A549 (cell line): Measurements from ENCODE around the gene DSTN. TPM values are rescaled to one million over a fixed set of nuclear protein-coding genes. Genes with fewer than 3 reads are reported as not detected.

ENCODE experiments used
- ATAC-seq, 2 experiments: fragments of 200-7000 bp in 1 of 2; fragments of >200 bp in 1 of 2; cut with Nextera tagmentation in 1 of 2; cut with Tn5 transposase in 1 of 2; 3 replicates each; pipeline versions ENCODE4 v1.8.0 to v1.9.1; 2018 to 2020; ENCODE audit warnings: mild to moderate bottlenecking in 1 of 2, moderate library complexity in 1 of 2
- CTCF ChIA-PET: fragments of 300-600 bp; sonication (Branson Sonifier 250); formaldehyde crosslinking; extraction: SDS; loops from one replicate; lab custom pipeline; 2021; ENCODE audit warnings: antibody characterized with exemption, inconsistent platforms; lab: Yijun Ruan, JAX
- POLR2A ChIA-PET: fragments of 350-600 bp; formaldehyde crosslinking; extraction: SDS; loops from one replicate; lab custom pipeline; 2021; ENCODE audit warnings: antibody characterized with exemption, inconsistent platforms; lab: Yijun Ruan, JAX
- DNase-seq, 2 experiments: peaks; one replicate each; pipeline versions ENCODE4 v3.0.0 to v3.0.0-alpha.2; 2011 to 2016; ENCODE audit warnings: low read depth in 1 of 2, low spot score in 1 of 2
- FAIRE-seq: peaks from 2 replicates; lab custom pipeline; 2011; peaks lifted over from hg19 to GRCh38; lab: Jason Lieb, UNC
- H3K27ac ChIP-seq, 2 experiments: fragments of >200 bp; sonication (Bioruptor Twin); formaldehyde crosslinking; 3 replicates each; pipeline ENCODE4 v1.5.1; 2016 to 2017
- H3K4me1 ChIP-seq: fragments of >200 bp; sonication (Bioruptor Twin); formaldehyde crosslinking; 3 replicates; pipeline ENCODE4 v1.6.1; 2016
- H3K4me2 ChIP-seq: fragments of >200 bp; sonication (Bioruptor Twin); formaldehyde crosslinking; 3 replicates; pipeline ENCODE4 v1.6.1; 2016
- H3K4me3 ChIP-seq: fragments of >200 bp; sonication (Bioruptor Twin); formaldehyde crosslinking; 3 replicates; pipeline ENCODE4 v1.5.1; 2016
- H3K9me3 ChIP-seq: fragments of >200 bp; sonication (Bioruptor Twin); formaldehyde crosslinking; 3 replicates; pipeline ENCODE4 v1.6.1; 2016
- BHLHE40 ChIP-seq: IDR thresholded peaks from 2 replicates; pipeline ENCODE4 v1.6.1; 2012; ENCODE audit warnings: low read depth, low read length, inconsistent platforms
- CHD4 ChIP-seq: fragments of 200-600 bp; sonication (generic); IDR thresholded peaks from 2 replicates; pipeline ENCODE4 v1.6.1; 2016; ENCODE audit warnings: antibody characterized with exemption, mild to moderate bottlenecking, borderline replicate concordance
- FOSB ChIP-seq: fragments of 250-450 bp; sonication (Bioruptor Pico); IDR thresholded peaks from 2 replicates; pipeline ENCODE4 v1.5.0; 2020; ENCODE audit warnings: mild to moderate bottlenecking, moderate library complexity
- FOSL2 ChIP-seq, 2 experiments: fragments of 450-650 bp in 1 of 2; fragments of >200 bp in 1 of 2; sonication (Bioruptor Twin) in 1 of 2; formaldehyde crosslinking; IDR thresholded peaks; 2 replicates each; pipeline versions ENCODE4 v1.5.0 to v1.6.1; 2016 to 2020; ENCODE audit warnings: mild to moderate bottlenecking in 1 of 2, moderate library complexity in 1 of 2
- FOXS1 ChIP-seq: fragments of 250-450 bp; sonication (Bioruptor Pico); IDR thresholded peaks from 2 replicates; pipeline ENCODE4 v1.5.0; 2020; ENCODE audit warnings: mild to moderate bottlenecking, moderate library complexity
- HEYL ChIP-seq: fragments of 250-450 bp; sonication (Bioruptor Pico); IDR thresholded peaks from 2 replicates; pipeline ENCODE4 v1.8.0; 2021; ENCODE audit warnings: mild to moderate bottlenecking, moderate library complexity
- HOXA7 ChIP-seq: fragments of 250-450 bp; sonication (Bioruptor Pico); IDR thresholded peaks from 2 replicates; pipeline ENCODE4 v1.5.0; 2020; ENCODE audit warnings: mild to moderate bottlenecking, moderate library complexity
- HOXB13 ChIP-seq: fragments of 250-450 bp; sonication (Bioruptor Pico); IDR thresholded peaks from 2 replicates; pipeline ENCODE4 v1.5.0; 2020; ENCODE audit warnings: low read depth, mild to moderate bottlenecking, moderate library complexity
- HOXB5 ChIP-seq: fragments of 250-450 bp; sonication (Bioruptor Pico); IDR thresholded peaks from 2 replicates; pipeline ENCODE4 v1.5.0; 2020; ENCODE audit warnings: mild to moderate bottlenecking, moderate library complexity
- JUNB ChIP-seq: fragments of >200 bp; sonication (Bioruptor Twin); formaldehyde crosslinking; IDR thresholded peaks from 2 replicates; pipeline ENCODE4 v1.6.1; 2016
- KDM1A ChIP-seq: fragments of 200-600 bp; sonication (generic); IDR thresholded peaks from 2 replicates; pipeline ENCODE4 v1.6.1; 2016; ENCODE audit warnings: low read depth, mild to moderate bottlenecking
- KDM5A ChIP-seq: fragments of 200-600 bp; sonication (generic); IDR thresholded peaks from 2 replicates; pipeline ENCODE4 v1.6.1; 2016; ENCODE audit warnings: antibody characterized with exemption, mild to moderate bottlenecking
- MAFK ChIP-seq: fragments of 450-650 bp; IDR thresholded peaks from 2 replicates; pipeline ENCODE4 v1.6.1; 2014; ENCODE audit not compliant: partially characterized antibody
- MAZ ChIP-seq: fragments of 150-350 bp; IDR thresholded peaks from 2 replicates; pipeline ENCODE4 v1.6.1; 2014; ENCODE audit warnings: antibody characterized with exemption, low read depth, low read length, borderline replicate concordance
- NFE2L2 ChIP-seq: fragments of 150-350 bp; conservative IDR thresholded peaks from 2 replicates; pipeline ENCODE4 v1.6.1; 2014; ENCODE audit warnings: low read length
- PHF8 ChIP-seq: fragments of 200-600 bp; sonication (generic); IDR thresholded peaks from 2 replicates; pipeline ENCODE4 v1.6.1; 2016; ENCODE audit warnings: low read depth, mild to moderate bottlenecking, antibody characterized with exemption, moderate library complexity, borderline replicate concordance
- POLR2A ChIP-seq: IDR thresholded peaks from 2 replicates; pipeline ENCODE4 v1.6.1; 2012; ENCODE audit warnings: mild to moderate bottlenecking, low read length
- POLR2AphosphoS2 ChIP-seq: conservative IDR thresholded peaks from 2 replicates; pipeline ENCODE4 v1.6.1; 2012; ENCODE audit warnings: low read length, improper control_type of control experiment, inconsistent platforms
- RAD21 ChIP-seq, 2 experiments: fragments of >200 bp in 1 of 2; sonication (Bioruptor Twin) in 1 of 2; formaldehyde crosslinking in 1 of 2; IDR thresholded peaks in 1 of 2; conservative IDR thresholded peaks in 1 of 2; 2 replicates in 1 of 2; 3 replicates in 1 of 2; pipeline ENCODE4 v1.6.1; 2012 to 2018; ENCODE audit warnings: inconsistent platforms in 1 of 2
- RARB ChIP-seq: fragments of 250-450 bp; sonication (Bioruptor Pico); IDR thresholded peaks from 2 replicates; pipeline ENCODE4 v1.8.0; 2021; ENCODE audit warnings: mild to moderate bottlenecking, moderate library complexity
- REST ChIP-seq: fragments of 200-600 bp; sonication (generic); IDR thresholded peaks from 2 replicates; pipeline ENCODE4 v1.6.1; 2016; ENCODE audit warnings: antibody characterized with exemption, mild to moderate bottlenecking, moderate library complexity
- RNF2 ChIP-seq: fragments of 200-600 bp; sonication (generic); IDR thresholded peaks from 2 replicates; pipeline ENCODE4 v1.6.1; 2016; ENCODE audit warnings: low read depth, mild to moderate bottlenecking, antibody characterized with exemption, moderate library complexity, borderline replicate concordance
- USF2 ChIP-seq: fragments of 450-650 bp; IDR thresholded peaks from 2 replicates; pipeline ENCODE4 v1.6.1; 2014; ENCODE audit warnings: antibody characterized with exemption
- ZNF302 ChIP-seq: fragments of 250-450 bp; sonication (Bioruptor Pico); IDR thresholded peaks from 2 replicates; pipeline ENCODE4 v1.9.0; 2021; ENCODE audit warnings: inconsistent platforms, mild to moderate bottlenecking, moderate library complexity
- WGBS: methylation state at CpG from one replicate; pipeline ENCODE4 v1.1.6; 2017; ENCODE audit errors: missing lambda C conversion rate; 5-methylcytosine and 5-hydroxymethylcytosine counted together
- polyA plus RNA-seq, 4 experiments: library from polyadenylated mRNA; depleted of rRNA in 3 of 4; stranded (reverse); fragments of >200 nt; fragmentation: RNase III in 1 of 4; extraction: RNeasy Plus Mini Kit Qiagen cat#74134 plus additional on column Dnase treatment in 1 of 4; gene quantifications; 2 replicates in 3 of 4; 3 replicates in 1 of 4; pipeline ENCODE4 v1.2.3, GENCODE V29; 2011 to 2017
- TF ChIP-seq, protein P1 (sequence below): fragments of >200 bp; sonication (Bioruptor Twin); formaldehyde crosslinking; IDR thresholded peaks from 2 replicates; pipeline ENCODE4 v1.6.1; 2016
- TF ChIP-seq, protein P2 (sequence below): IDR thresholded peaks from 2 replicates; pipeline ENCODE4 v1.6.1; 2012

DSTN gene
- polyA plus RNA-seq, 2 of the 4 experiments (the other 2 are of a cell fraction), result 544 to 1,131 TPM

- H3K4me2 ChIP-seq, result peak overlapping the region; percentile 69
- peak; percentile 69 to 71 for DNase-seq
These were observed 31.2 kb upstream of the DSTN start for GRCh38 chr20:17538517-17539170.

GRCh38 chr20:17541596-17541995 lies 28.3 kb upstream of the DSTN start:
- FAIRE-seq (no peak), DNase-seq (no peak), ATAC-seq (no peak)
- POLR2A ChIA-PET, result interaction anchor here (3.0 to 3.4 kb wide), 2 partner anchors 16 to 28 kb away, joined by 13 to 20 read pairs; partner anchors contain the start of gene DSTN
- WGBS, result 91% methylated on average over 3 of the region's 3 CpGs
- Histone ChIP-seq H3K9me3 (no peaks in the 10 kb centered on the region), H3K4me2 (no peak overlapping the region), H3K27ac (no peak overlapping the region), H3K4me3 (no peak overlapping the region), H3K4me1 (peaks cover 37% of the 10 kb centered on the region)
- CTCF ChIA-PET, result interaction anchor here (0.6 to 21.9 kb wide), 11 partner anchors 10 to 108 kb away, joined by 3 to 501 read pairs (median 4); partner anchors contain the start of genes BFSP1 and DSTN
- TF ChIP-seq PHF8 (no peak), FOSL2 (IDR thresholded peaks at IDR 0.05) (no peak), FOSL2 (CRISPR knock-in tag; IDR thresholded peaks at IDR 0.05) (no peak), ZNF302 (CRISPR knock-in tag) (no peak), POLR2AphosphoS2 (no peak), KDM5A (no peak), USF2 (no peak), FOSB (CRISPR knock-in tag) (no peak), RNF2 (no peak), HOXB5 (CRISPR knock-in tag) (no peak)
- TF ChIP-seq, protein P1, sequence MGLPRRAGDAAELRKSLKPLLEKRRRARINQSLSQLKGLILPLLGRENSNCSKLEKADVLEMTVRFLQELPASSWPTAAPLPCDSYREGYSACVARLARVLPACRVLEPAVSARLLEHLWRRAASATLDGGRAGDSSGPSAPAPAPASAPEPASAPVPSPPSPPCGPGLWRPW, result no peak
- TF ChIP-seq, protein P2, sequence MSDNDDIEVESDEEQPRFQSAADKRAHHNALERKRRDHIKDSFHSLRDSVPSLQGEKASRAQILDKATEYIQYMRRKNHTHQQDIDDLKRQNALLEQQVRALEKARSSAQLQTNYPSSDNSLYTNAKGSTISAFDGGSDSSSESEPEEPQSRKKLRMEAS, result no peak

More at GRCh38 chr20:17538517-17539170, 31.2 kb upstream of the DSTN start:
- 0 out of 6 replicates have a peak, but pooled peaks of 1 of the 2 experiments have one; percentile 36 for ATAC-seq
- Histone ChIP-seq H3K9me3 (no peaks in the 10 kb centered on the region), H3K4me1 (peaks cover 42% of the 10 kb centered on the region), H3K27ac (peak overlapping the region; percentile 30 to 55), H3K4me3 (no peak overlapping the region)
- FAIRE-seq, result peak; percentile 49
- TF ChIP-seq HEYL, result no peak
- peak in 1 of 2 experiments; percentile 17; a peak in 1 of 5 replicates for TF ChIP-seq RAD21 (conservative IDR thresholded peaks at IDR 0.05 in 1 of 2, IDR thresholded peaks at IDR 0.05 in 1 of 2)
- peak; percentile 32; the same call in 1 of the 2 replicates for TF ChIP-seq FOSL2 (IDR thresholded peaks at IDR 0.05)
- peak; percentile 81 for TF ChIP-seq FOSL2 (CRISPR knock-in tag; IDR thresholded peaks at IDR 0.05)
- TF ChIP-seq MAFK, result peak; percentile 20
- POLR2A ChIA-PET, result interaction anchor here (3.0 kb wide), 1 partner anchor 31 kb away, joined by 13 read pairs; the partner anchor contains the start of gene DSTN
- WGBS, result 26% methylated on average over 7 of the region's 7 CpGs
- CTCF ChIA-PET, result interaction anchor here (0.6 to 21.9 kb wide), 9 partner anchors 8 to 112 kb away, joined by 3 to 501 read pairs (median 9); partner anchors contain the start of gene DSTN

- peaks cover 35% of the 10 kb centered on the region for H3K4me1 ChIP-seq
- no peak overlapping the region for H3K4me2 ChIP-seq
- FAIRE-seq, result no peak
- CTCF ChIA-PET, result interaction anchor here (0.6 to 21.9 kb wide), 11 partner anchors 9 to 107 kb away, joined by 3 to 501 read pairs (median 7); partner anchors contain the start of genes BFSP1 and DSTN
- 88% methylated on average over 5 of the region's 5 CpGs for WGBS
- no peak for ATAC-seq
- no peak for DNase-seq
- H3K9me3 ChIP-seq, result no peaks in the 10 kb centered on the region
- TF ChIP-seq POLR2A (no peak), JUNB (no peak), RARB (CRISPR knock-in tag) (no peak), KDM5A (no peak), HOXA7 (CRISPR knock-in tag) (no peak), MAZ (no peak), CHD4 (no peak), FOXS1 (CRISPR knock-in tag) (no peak), HOXB5 (CRISPR knock-in tag) (no peak), BHLHE40 (no peak), RNF2 (no peak), NFE2L2 (no peak), REST (no peak), KDM1A (no peak), HOXB13 (CRISPR knock-in tag) (no peak)
- TF ChIP-seq, protein P2, result no peak
- TF ChIP-seq, all 56 proteins: peak for 0
- Histone ChIP-seq H3K27ac (no peak overlapping the region), H3K4me3 (no peak overlapping the region)
- POLR2A ChIA-PET, result interaction anchor here (1.1 to 3.4 kb wide), 2 partner anchors 16 to 29 kb away, joined by 5 to 20 read pairs; no protein-coding TSS in a partner anchor
These were observed 27.9 kb upstream of the DSTN start for GRCh38 chr20:17541996-17542395.
